Measurements from ENCODE around the gene PAPPA2. TPM values are rescaled to one million over a fixed set of nuclear protein-coding genes. Genes with fewer than 3 reads are reported as not detected.

Gene PAPPA2
- total RNA-seq, 1 experiment from 2014 or later: not detected

GRCh38 chr1:176838276-176838995 is 375.5 kb downstream of the PAPPA2 start:
- Histone ChIP-seq H3K4me1 (replicated peaks; ENCODE audit: insufficient read depth) (no peaks in the 10 kb centered on the region), H3K4me2 (no peak overlapping the region), H3K79me2 (ENCODE audit: low read depth) (no peaks in the 10 kb centered on the region), H2AFZ (no peak overlapping the region), H3F3A (ENCODE audit: insufficient read depth, low read depth) (no peaks in the 10 kb centered on the region), H3K9me2 (ENCODE audit: insufficient read depth) (no peaks in the 10 kb centered on the region), H3K4me3 (no peak overlapping the region), H3K27me3 (ENCODE audit: insufficient read depth, low read depth) (no peaks in the 10 kb centered on the region; the same call in none of the 2 replicates), H3K27ac (no peak overlapping the region), H4K20me1 (ENCODE audit: insufficient read depth) (no peaks in the 10 kb centered on the region), H3K36me3 (ENCODE audit: low read depth) (no peaks in the 10 kb centered on the region), H3K9me3 (ENCODE audit: insufficient read depth, low read depth) (no peaks in the 10 kb centered on the region)
- no peak for TF ChIP-seq EZH2 (IDR thresholded peaks at IDR 0.05; ENCODE audit: low read depth)
- TF ChIP-seq, protein P1, sequence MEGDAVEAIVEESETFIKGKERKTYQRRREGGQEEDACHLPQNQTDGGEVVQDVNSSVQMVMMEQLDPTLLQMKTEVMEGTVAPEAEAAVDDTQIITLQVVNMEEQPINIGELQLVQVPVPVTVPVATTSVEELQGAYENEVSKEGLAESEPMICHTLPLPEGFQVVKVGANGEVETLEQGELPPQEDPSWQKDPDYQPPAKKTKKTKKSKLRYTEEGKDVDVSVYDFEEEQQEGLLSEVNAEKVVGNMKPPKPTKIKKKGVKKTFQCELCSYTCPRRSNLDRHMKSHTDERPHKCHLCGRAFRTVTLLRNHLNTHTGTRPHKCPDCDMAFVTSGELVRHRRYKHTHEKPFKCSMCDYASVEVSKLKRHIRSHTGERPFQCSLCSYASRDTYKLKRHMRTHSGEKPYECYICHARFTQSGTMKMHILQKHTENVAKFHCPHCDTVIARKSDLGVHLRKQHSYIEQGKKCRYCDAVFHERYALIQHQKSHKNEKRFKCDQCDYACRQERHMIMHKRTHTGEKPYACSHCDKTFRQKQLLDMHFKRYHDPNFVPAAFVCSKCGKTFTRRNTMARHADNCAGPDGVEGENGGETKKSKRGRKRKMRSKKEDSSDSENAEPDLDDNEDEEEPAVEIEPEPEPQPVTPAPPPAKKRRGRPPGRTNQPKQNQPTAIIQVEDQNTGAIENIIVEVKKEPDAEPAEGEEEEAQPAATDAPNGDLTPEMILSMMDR (conservative IDR thresholded peaks at IDR 0.05): no peak
- BruUV-seq (replicated peaks): no TSS peak
- POLR2A ChIA-PET (ENCODE audit: unreplicated experiment): no interaction called here
- DNase-seq: no peak
- intact Hi-C loops (cut with micrococcal nuclease; ENCODE audit: unreplicated experiment): no loop called here
- CTCF ChIA-PET: no interaction called here

DNA sequence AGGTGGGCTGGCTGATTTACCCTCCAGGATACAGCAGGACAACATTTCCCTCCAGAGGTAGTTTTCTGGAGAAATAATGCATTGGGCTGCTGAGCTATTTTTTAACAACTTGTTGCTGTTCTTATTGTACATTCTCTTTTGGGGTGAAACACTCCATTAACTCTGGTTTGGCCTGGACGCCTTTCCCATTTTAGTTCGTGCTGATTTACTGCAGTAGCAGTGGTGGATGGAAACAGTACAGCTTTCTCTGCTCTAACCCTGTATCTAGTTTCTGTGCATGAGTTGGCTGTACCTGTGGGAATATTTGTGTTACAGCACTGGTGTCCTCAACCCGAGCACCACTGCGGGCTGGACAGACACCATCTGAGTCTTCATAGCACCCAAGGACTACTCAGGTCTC is 376.2 kb downstream of the PAPPA2 start:
- no peak for DNase-seq
- Histone ChIP-seq H3K9me3 (ENCODE audit: insufficient read depth, low read depth) (no peaks in the 10 kb centered on the region), H3K79me2 (ENCODE audit: low read depth) (no peaks in the 10 kb centered on the region), H3K27me3 (ENCODE audit: insufficient read depth, low read depth) (no peaks in the 10 kb centered on the region; the same call in none of the 2 replicates), H3F3A (ENCODE audit: insufficient read depth, low read depth) (no peaks in the 10 kb centered on the region), H4K20me1 (ENCODE audit: insufficient read depth) (no peaks in the 10 kb centered on the region), H3K36me3 (ENCODE audit: low read depth) (no peaks in the 10 kb centered on the region), H3K4me2 (no peak overlapping the region), H3K27ac (no peak overlapping the region), H3K4me3 (no peak overlapping the region), H3K4me1 (replicated peaks; ENCODE audit: insufficient read depth) (no peaks in the 10 kb centered on the region), H3K9me2 (ENCODE audit: insufficient read depth) (no peaks in the 10 kb centered on the region), H2AFZ (no peak overlapping the region)
- POLR2A ChIA-PET (ENCODE audit: unreplicated experiment): no interaction called here
- CTCF ChIA-PET: no interaction called here
- intact Hi-C loops (cut with micrococcal nuclease; ENCODE audit: unreplicated experiment): no loop called here
- BruUV-seq (replicated peaks): no TSS peak
- TF ChIP-seq, protein P1 (conservative IDR thresholded peaks at IDR 0.05): no peak
- TF ChIP-seq EZH2 (IDR thresholded peaks at IDR 0.05; ENCODE audit: low read depth): no peak

- CTCF ChIA-PET: no interaction called here
- no peak overlapping the region for H2AFZ ChIP-seq
These were observed 378.3 kb downstream of the PAPPA2 start for GRCh38 chr1:176841238-176841637.

More at GRCh38 chr1:176841238-176841637, 378.3 kb downstream of the PAPPA2 start:
- Histone ChIP-seq H3K4me1 (replicated peaks; ENCODE audit: insufficient read depth) (no peaks in the 10 kb centered on the region), H3K4me2 (no peak overlapping the region), H3K36me3 (ENCODE audit: low read depth) (no peaks in the 10 kb centered on the region), H3K9me2 (ENCODE audit: insufficient read depth) (no peaks in the 10 kb centered on the region), H3K79me2 (ENCODE audit: low read depth) (no peaks in the 10 kb centered on the region), H3K4me3 (no peak overlapping the region), H3K9me3 (ENCODE audit: insufficient read depth, low read depth) (no peaks in the 10 kb centered on the region), H3K27me3 (ENCODE audit: insufficient read depth, low read depth) (no peaks in the 10 kb centered on the region; the same call in none of the 2 replicates), H4K20me1 (ENCODE audit: insufficient read depth) (no peaks in the 10 kb centered on the region), H3K27ac (no peak overlapping the region), H3F3A (ENCODE audit: insufficient read depth, low read depth) (no peaks in the 10 kb centered on the region)
- POLR2A ChIA-PET (ENCODE audit: unreplicated experiment): no interaction called here
- TF ChIP-seq, protein P1 (conservative IDR thresholded peaks at IDR 0.05): no peak
- no peak for TF ChIP-seq EZH2 (IDR thresholded peaks at IDR 0.05; ENCODE audit: low read depth)
- intact Hi-C loops (cut with micrococcal nuclease; ENCODE audit: unreplicated experiment): no loop called here
- no TSS peak for BruUV-seq (replicated peaks)
- DNase-seq: no peak

Data from PC-9 (cell line).